Body of pancreas (tissue), 4 donors: ENCODE data around the gene BCL7C. TPM values are rescaled to one million over a fixed set of nuclear protein-coding genes. Genes with fewer than 3 reads are reported as not detected.

Experiments used
- ATAC-seq: fragments of 150-250 bp; one replicate; pipeline ENCODE4 v1.9.1; 2016
- DNase-seq, 4 donors: peaks; one replicate each; pipeline ENCODE4 v3.0.0-alpha.2; 2019
- H3K27ac ChIP-seq, 4 donors: fragments of 200-600 bp; sonication (generic); 1 replicate in 3 of 4; 2 replicates in 1 of 4; pipeline versions ENCODE4 v1.5.1 to v1.6.1; 2016 to 2019; ENCODE audit warnings: mild to moderate bottlenecking in 1 of 4, mixed read lengths in 1 of 4, moderate library complexity in 1 of 4
- H3K27me3 ChIP-seq, 2 donors: fragments of 200-600 bp; sonication (generic); one replicate each; pipeline ENCODE4 v1.6.0; 2016; ENCODE audit warnings: mild to moderate bottlenecking in 1 of 2
- H3K36me3 ChIP-seq, 2 donors: fragments of 200-600 bp; sonication (generic); replicated peaks in 1 of 2; 2 replicates each; pipeline ENCODE4 v1.5.1; 2016; ENCODE audit warnings: low read depth in 2 of 2; ENCODE audit not compliant: insufficient read depth in 1 of 2
- H3K4me1 ChIP-seq: fragments of 200-600 bp; sonication (generic); one replicate; pipeline ENCODE4 v1.6.0; 2016
- H3K4me3 ChIP-seq, 2 donors: fragments of 200-600 bp; sonication (generic); 1 replicate in 1 of 2; 2 replicates in 1 of 2; pipeline ENCODE4 v1.5.1; 2016 to 2019
- H3K9me3 ChIP-seq, 3 donors: fragments of 200-600 bp; sonication (generic); 1 replicate in 2 of 3; 2 replicates in 1 of 3; pipeline ENCODE4 v1.5.1; 2016
- POLR2A ChIP-seq, 3 donors: fragments of 450-650 bp; IDR thresholded peaks; one replicate each; pipeline ENCODE4 v1.6.1; 2016; ENCODE audit warnings: antibody characterized with exemption in 3 of 3, mild to moderate bottlenecking in 2 of 3
- WGBS, 2 donors: methylation state at CpG; one replicate each; pipeline ENCODE4 v1.1.5; 2017; 5-methylcytosine and 5-hydroxymethylcytosine counted together
- intact Hi-C: fragments of 100-400 bp; cut with DNase I; formaldehyde crosslinking; loops from one replicate; pipeline ENCODE4 v1.15.1; 2023
- total RNA-seq, 2 donors: library from RNA; depleted of rRNA; stranded (reverse); fragments of >200 nt; gene quantifications; one replicate each; pipeline ENCODE4 v1.1.0, GENCODE V29; 2016
- TF ChIP-seq, protein P1 (sequence below), 7 experiments: fragments of 450-650 bp in 4 of 7; fragments of 200-600 bp in 3 of 7; sonication (generic) in 3 of 7; IDR thresholded peaks; one replicate each; pipeline ENCODE4 v1.5.1; 2016 to 2019; ENCODE audit warnings: antibody characterized with exemption in 7 of 7

Gene BCL7C
- total RNA-seq, 2 donors from 2014 or later: 19.8 to 24.1 TPM

DNA sequence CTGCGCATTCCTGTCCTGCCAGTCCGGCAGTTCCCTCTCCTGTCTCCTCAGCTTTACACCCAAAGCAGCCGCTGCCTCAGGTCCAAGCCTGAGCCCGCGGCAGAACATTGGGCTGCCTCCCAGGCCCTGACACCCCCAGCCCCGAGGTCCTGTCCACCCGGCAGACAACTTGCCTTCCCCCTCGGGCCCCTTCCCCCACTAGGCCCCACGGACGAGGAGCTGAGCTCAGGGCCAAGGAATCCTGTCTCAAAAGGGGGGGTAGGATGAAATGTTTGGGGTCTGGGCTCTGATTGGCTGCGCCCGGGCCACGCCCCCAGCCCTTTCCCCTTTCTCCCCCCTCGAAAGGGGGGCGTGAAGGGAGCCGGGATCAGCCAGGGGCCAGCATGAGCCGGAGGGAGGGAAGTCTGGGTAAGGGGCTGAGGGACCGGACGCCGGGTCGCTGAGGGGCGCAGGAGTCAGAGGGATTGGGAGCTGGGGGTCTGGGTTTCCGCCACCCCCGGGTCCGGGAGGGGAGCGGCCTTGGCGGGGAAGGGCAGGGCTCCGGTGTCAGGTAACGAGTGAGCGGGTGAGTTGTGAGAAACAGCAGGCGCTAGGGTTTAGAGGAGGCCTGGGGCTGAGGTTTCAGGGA is 2.5 kb upstream of the BCL7C start, which contains the start of gene CTF1:
CTF1 (plus strand) TSS at position 354 of the 628 bp plus-strand sequence; CDS start at position 384, 30 bp downstream.
- H3K4me3 ChIP-seq: peak within 1 kb of the TSS; percentile 19 to 20
- no peaks in the 10 kb centered on the region for H3K36me3 ChIP-seq
- TF ChIP-seq, protein P1, sequence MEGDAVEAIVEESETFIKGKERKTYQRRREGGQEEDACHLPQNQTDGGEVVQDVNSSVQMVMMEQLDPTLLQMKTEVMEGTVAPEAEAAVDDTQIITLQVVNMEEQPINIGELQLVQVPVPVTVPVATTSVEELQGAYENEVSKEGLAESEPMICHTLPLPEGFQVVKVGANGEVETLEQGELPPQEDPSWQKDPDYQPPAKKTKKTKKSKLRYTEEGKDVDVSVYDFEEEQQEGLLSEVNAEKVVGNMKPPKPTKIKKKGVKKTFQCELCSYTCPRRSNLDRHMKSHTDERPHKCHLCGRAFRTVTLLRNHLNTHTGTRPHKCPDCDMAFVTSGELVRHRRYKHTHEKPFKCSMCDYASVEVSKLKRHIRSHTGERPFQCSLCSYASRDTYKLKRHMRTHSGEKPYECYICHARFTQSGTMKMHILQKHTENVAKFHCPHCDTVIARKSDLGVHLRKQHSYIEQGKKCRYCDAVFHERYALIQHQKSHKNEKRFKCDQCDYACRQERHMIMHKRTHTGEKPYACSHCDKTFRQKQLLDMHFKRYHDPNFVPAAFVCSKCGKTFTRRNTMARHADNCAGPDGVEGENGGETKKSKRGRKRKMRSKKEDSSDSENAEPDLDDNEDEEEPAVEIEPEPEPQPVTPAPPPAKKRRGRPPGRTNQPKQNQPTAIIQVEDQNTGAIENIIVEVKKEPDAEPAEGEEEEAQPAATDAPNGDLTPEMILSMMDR (IDR thresholded peaks at IDR 0.05): no peak
- peak in 2 of 3 donors; percentile 44 to 65 for TF ChIP-seq POLR2A (IDR thresholded peaks at IDR 0.05)
- peaks cover 49% of the 10 kb centered on the region for H3K4me1 ChIP-seq
- intact Hi-C loops: no loop called here
- ATAC-seq: peak; percentile 28
- WGBS, 2 donors: 10 to 14% methylated on average over 16 to 30 of the region's 31 CpGs
- peak within 1 kb of the TSS; percentile 91 to 96 (median 95) for H3K27ac ChIP-seq
- H3K9me3 ChIP-seq: no peaks in the 10 kb centered on the region
- H3K27me3 ChIP-seq: no peaks in the 10 kb centered on the region
- DNase-seq: peak; percentile 56 to 69 (median 62)

DNA sequence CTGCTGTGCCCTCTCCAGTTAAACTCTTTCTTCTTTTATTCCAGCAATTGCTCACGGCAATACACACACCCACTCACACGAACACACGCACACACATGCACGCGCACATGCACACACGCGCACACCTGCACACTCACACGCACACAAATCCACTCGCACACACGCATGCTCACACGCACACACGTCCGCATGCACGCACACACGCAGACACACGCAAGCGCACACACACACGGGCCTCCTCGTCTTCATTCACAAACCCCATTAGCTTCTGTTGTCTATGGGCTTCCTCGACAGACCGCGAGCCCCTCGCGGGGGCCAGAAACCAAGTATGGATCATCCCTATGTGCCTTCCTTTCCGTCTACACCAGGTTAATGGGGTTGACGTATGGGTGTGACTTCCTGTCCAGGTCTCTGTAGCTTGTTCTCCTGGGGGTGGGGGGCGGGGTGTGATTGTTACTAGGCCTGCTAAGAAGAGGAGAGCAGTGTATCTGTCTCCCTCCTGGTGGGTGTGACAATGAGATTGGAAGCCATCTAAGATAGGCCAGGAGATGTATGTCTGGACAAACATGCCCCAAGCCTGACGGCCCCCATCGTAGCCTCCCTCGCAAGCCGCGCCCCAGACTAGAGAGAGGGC is 1.9 kb upstream of the BCL7C start:
- H3K4me3 ChIP-seq: no peak overlapping the region
- H3K27me3 ChIP-seq: no peaks in the 10 kb centered on the region
- peak overlapping the region; percentile 91 to 96 (median 95) for H3K27ac ChIP-seq
- ATAC-seq: no peak
- no peaks in the 10 kb centered on the region for H3K9me3 ChIP-seq
- H3K4me1 ChIP-seq: peaks cover 43% of the 10 kb centered on the region
- TF ChIP-seq POLR2A (IDR thresholded peaks at IDR 0.05): no peak
- TF ChIP-seq, protein P1 (IDR thresholded peaks at IDR 0.05): no peak
- intact Hi-C loops: no loop called here
- 72 to 78% methylated on average over 27 to 32 of the region's 32 CpGs for WGBS, 2 donors
- no peak for DNase-seq
- H3K36me3 ChIP-seq: no peaks in the 10 kb centered on the region

DNA sequence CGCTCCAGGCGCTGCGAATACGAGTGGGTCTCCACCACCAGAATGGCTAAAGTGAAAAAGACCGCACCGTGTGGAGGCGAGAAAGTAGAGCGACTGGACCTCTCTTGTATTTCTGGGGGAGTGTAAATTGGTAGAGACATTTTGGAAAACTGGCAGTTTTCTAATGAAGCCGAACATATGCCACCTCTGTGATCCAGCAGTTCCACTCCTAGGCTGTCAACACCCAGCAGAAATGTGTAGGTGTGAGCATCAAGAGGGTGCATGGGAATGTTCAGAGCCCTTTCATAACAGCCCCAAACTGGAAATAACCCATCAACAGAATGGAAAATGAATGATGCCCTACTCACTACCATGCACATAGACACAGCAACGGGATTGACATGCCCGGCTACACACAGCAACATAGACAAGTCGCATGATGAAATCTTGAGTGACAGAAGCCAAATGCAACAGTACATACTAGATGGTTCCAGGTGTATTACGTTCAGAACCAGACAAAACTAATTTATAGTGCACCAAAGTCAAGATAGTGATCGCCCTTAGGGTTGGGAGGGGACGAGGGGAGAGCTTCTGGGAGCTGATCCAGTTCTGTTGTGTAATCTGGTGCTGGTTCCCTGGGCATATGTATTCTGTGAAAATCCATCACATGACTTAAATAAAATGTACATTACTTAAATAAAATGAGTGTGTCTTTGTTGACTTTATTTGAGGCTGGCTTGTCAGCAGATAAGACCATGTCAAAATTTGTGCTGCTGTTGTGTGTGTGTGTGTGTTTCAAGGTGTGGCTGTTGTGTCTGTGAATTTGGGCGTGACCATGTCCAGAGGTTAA is 877 bp upstream of the BCL7C start:
- Histone ChIP-seq H3K9me3 (no peaks in the 10 kb centered on the region), H3K4me1 (peaks cover 43% of the 10 kb centered on the region), H3K4me3 (no peak overlapping the region), H3K27ac (peak overlapping the region; percentile 91 to 96 (median 95)), H3K27me3 (no peaks in the 10 kb centered on the region), H3K36me3 (no peaks in the 10 kb centered on the region)
- intact Hi-C loops: no loop called here
- TF ChIP-seq, protein P1 (IDR thresholded peaks at IDR 0.05): no peak
- TF ChIP-seq POLR2A (IDR thresholded peaks at IDR 0.05): no peak
- WGBS, 2 donors: 35 to 38% methylated on average over 14 to 16 of the region's 16 CpGs
- ATAC-seq: no peak
- DNase-seq: no peak

DNA sequence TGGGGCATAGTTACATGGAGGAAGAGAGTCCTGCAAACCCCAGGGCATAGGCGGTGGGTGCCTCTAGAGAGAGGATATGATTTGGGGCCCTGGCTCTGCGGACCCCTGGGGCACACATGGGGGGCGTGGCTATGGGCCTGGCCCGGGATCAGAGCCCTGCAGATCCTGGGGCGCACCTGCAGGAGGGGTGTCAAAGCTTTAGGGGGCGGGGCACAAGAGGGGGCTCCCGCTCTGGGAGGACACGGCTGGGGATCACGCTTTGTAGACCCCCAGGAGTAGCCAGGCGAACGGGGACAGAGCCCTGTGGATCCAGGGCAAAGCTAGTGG is 497 bp downstream of the BCL7C start:
- no peaks in the 10 kb centered on the region for H3K36me3 ChIP-seq
- peaks cover 43% of the 10 kb centered on the region for H3K4me1 ChIP-seq
- DNase-seq (peak in 2 of 4 donors; percentile 22 to 31), ATAC-seq (no peak)
- no peaks in the 10 kb centered on the region for H3K27me3 ChIP-seq
- peak overlapping the region; percentile 51 to 57 for H3K4me3 ChIP-seq
- TF ChIP-seq, protein P1 (IDR thresholded peaks at IDR 0.05): no peak
- TF ChIP-seq POLR2A (IDR thresholded peaks at IDR 0.05): no peak
- H3K9me3 ChIP-seq: no peaks in the 10 kb centered on the region
- H3K27ac ChIP-seq: peak overlapping the region; percentile 91 to 96 (median 94)
- intact Hi-C loops: no loop called here
- WGBS, 2 donors: 3 to 17% methylated on average over 2 to 11 of the region's 11 CpGs
